Measurements from ENCODE around the gene GAD2. TPM values are rescaled to one million over a fixed set of nuclear protein-coding genes. Genes with fewer than 3 reads are reported as not detected.

The GAD2 gene
- total and polyA plus RNA-seq, 2 donors from 2014 or later, result not detected

DNA sequence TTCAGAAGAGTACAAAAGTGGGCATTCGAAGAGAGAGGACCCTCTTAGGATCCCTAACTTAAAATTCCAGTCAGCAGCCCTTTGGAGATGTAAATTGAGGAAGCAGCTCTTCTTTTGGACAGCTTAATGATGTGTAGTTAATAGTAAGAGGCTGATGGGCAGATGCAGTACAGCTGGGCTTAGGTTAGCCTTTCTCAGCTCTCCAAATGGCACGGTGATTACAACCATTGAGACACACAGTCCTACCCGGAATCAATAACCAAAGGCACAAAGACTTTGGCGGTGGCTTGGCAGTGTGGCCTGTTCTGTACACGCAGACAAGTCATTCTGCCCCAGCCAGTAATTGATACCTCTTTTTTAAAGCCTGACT, 26.8 kb downstream of the GAD2 start:
- TF ChIP-seq, protein P1, sequence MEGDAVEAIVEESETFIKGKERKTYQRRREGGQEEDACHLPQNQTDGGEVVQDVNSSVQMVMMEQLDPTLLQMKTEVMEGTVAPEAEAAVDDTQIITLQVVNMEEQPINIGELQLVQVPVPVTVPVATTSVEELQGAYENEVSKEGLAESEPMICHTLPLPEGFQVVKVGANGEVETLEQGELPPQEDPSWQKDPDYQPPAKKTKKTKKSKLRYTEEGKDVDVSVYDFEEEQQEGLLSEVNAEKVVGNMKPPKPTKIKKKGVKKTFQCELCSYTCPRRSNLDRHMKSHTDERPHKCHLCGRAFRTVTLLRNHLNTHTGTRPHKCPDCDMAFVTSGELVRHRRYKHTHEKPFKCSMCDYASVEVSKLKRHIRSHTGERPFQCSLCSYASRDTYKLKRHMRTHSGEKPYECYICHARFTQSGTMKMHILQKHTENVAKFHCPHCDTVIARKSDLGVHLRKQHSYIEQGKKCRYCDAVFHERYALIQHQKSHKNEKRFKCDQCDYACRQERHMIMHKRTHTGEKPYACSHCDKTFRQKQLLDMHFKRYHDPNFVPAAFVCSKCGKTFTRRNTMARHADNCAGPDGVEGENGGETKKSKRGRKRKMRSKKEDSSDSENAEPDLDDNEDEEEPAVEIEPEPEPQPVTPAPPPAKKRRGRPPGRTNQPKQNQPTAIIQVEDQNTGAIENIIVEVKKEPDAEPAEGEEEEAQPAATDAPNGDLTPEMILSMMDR (IDR thresholded peaks at IDR 0.05; ENCODE audit: borderline replicate concordance, extremely low read depth, insufficient read depth), result no peak
- peak in 3 of 5 donors; percentile 22 to 82 (median 62) for DNase-seq

GRCh38 chr10:26249681-26250080, 33.1 kb downstream of the GAD2 start:
- no peaks in the 10 kb centered on the region for H3K27me3 ChIP-seq (ENCODE audit: control insufficient read depth, insufficient read depth, low read length)
- no peak for DNase-seq
- H3K4me1 ChIP-seq (ENCODE audit: control insufficient read depth in 2 of 3, insufficient read depth in 2 of 3, low read depth in 1 of 3, low read length in 3 of 3), result no peaks in the 10 kb centered on the region
- H3K4me3 ChIP-seq (ENCODE audit: low read length in 3 of 3), result no peak overlapping the region
- H3K36me3 ChIP-seq (ENCODE audit: control insufficient read depth in 2 of 3, insufficient read depth in 3 of 3, low read length in 3 of 3), result no peaks in the 10 kb centered on the region
- H3K9me3 ChIP-seq (ENCODE audit: control insufficient read depth in 2 of 3, insufficient read depth in 1 of 3, low read length in 3 of 3), result no peaks in the 10 kb centered on the region
- FAIRE-seq, result no peak
- no peak overlapping the region for H3K27ac ChIP-seq (ENCODE audit: low read depth in 2 of 2, low read length in 2 of 2)
- TF ChIP-seq, protein P1 (IDR thresholded peaks at IDR 0.05; ENCODE audit: borderline replicate concordance, extremely low read depth, insufficient read depth), result no peak
- no peak overlapping the region for H3K9ac ChIP-seq (ENCODE audit: low read length in 3 of 3)
- intact Hi-C loops (cut with DNase I), result no loop called here

More for the DNA sequence above, 26.8 kb downstream of the GAD2 start:
- no peak for FAIRE-seq
- intact Hi-C loops (cut with DNase I), result no loop called here
- H3K27me3 ChIP-seq (ENCODE audit: control insufficient read depth, insufficient read depth, low read length), result no peaks in the 10 kb centered on the region
- no peaks in the 10 kb centered on the region for H3K36me3 ChIP-seq (ENCODE audit: control insufficient read depth in 2 of 3, insufficient read depth in 3 of 3, low read length in 3 of 3)
- no peaks in the 10 kb centered on the region for H3K4me1 ChIP-seq (ENCODE audit: control insufficient read depth in 2 of 3, insufficient read depth in 2 of 3, low read depth in 1 of 3, low read length in 3 of 3)
- H3K9ac ChIP-seq (ENCODE audit: low read length in 3 of 3), result no peak overlapping the region
- H3K9me3 ChIP-seq (ENCODE audit: control insufficient read depth in 2 of 3, insufficient read depth in 1 of 3, low read length in 3 of 3), result no peaks in the 10 kb centered on the region
- no peak overlapping the region for H3K4me3 ChIP-seq (ENCODE audit: low read length in 3 of 3)
- H3K27ac ChIP-seq (ENCODE audit: low read depth in 2 of 2, low read length in 2 of 2), result no peak overlapping the region

DNA sequence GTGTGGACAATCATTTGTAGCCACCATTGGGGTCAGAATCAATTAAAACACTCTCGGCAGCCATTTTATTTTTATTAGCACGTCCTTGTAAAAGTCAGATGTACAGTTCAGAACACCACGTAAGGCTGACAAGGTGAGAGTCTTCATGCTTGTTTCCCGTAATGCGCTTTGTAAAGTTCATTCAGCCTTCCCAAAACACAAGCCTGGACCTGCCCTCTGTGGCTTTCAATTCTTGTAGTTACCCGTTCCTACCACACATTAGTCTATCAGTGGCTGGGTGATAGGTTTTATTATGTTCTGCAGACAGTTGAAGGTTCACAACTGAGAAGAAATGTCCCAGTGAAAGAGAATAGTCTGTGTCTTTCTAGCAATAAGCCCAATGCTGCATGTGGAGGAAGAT, 35.4 kb downstream of the GAD2 start:
- no peak overlapping the region for H3K4me3 ChIP-seq (ENCODE audit: low read length in 3 of 3)
- intact Hi-C loops (cut with DNase I), result no loop called here
- no peak overlapping the region for H3K9ac ChIP-seq (ENCODE audit: low read length in 3 of 3)
- TF ChIP-seq, protein P1 (IDR thresholded peaks at IDR 0.05; ENCODE audit: borderline replicate concordance, extremely low read depth, insufficient read depth), result no peak
- H3K27me3 ChIP-seq (ENCODE audit: control insufficient read depth, insufficient read depth, low read length), result no peaks in the 10 kb centered on the region
- H3K36me3 ChIP-seq (ENCODE audit: control insufficient read depth in 2 of 3, insufficient read depth in 3 of 3, low read length in 3 of 3), result no peaks in the 10 kb centered on the region
- no peak for FAIRE-seq
- H3K27ac ChIP-seq (ENCODE audit: low read depth in 2 of 2, low read length in 2 of 2), result no peak overlapping the region
- H3K4me1 ChIP-seq (ENCODE audit: control insufficient read depth in 2 of 3, insufficient read depth in 2 of 3, low read depth in 1 of 3, low read length in 3 of 3), result no peaks in the 10 kb centered on the region
- DNase-seq, result no peak
- H3K9me3 ChIP-seq (ENCODE audit: control insufficient read depth in 2 of 3, insufficient read depth in 1 of 3, low read length in 3 of 3), result no peaks in the 10 kb centered on the region

GRCh38 chr10:26254616-26255015, 38.0 kb downstream of the GAD2 start:
- DNase-seq, result no peak
- intact Hi-C loops (cut with DNase I), result no loop called here
- FAIRE-seq, result no peak

More at GRCh38 chr10:26254616-26255015, 38.0 kb downstream of the GAD2 start:
- TF ChIP-seq, protein P1 (IDR thresholded peaks at IDR 0.05; ENCODE audit: borderline replicate concordance, extremely low read depth, insufficient read depth), result no peak
- H3K36me3 ChIP-seq (ENCODE audit: control insufficient read depth in 2 of 3, insufficient read depth in 3 of 3, low read length in 3 of 3), result no peaks in the 10 kb centered on the region
- no peak overlapping the region for H3K9ac ChIP-seq (ENCODE audit: low read length in 3 of 3)
- no peaks in the 10 kb centered on the region for H3K9me3 ChIP-seq (ENCODE audit: control insufficient read depth in 2 of 3, insufficient read depth in 1 of 3, low read length in 3 of 3)
- no peaks in the 10 kb centered on the region for H3K27me3 ChIP-seq (ENCODE audit: control insufficient read depth, insufficient read depth, low read length)
- H3K4me3 ChIP-seq (ENCODE audit: low read length in 3 of 3), result no peak overlapping the region
- no peak overlapping the region for H3K27ac ChIP-seq (ENCODE audit: low read depth in 2 of 2, low read length in 2 of 2)
- H3K4me1 ChIP-seq (ENCODE audit: control insufficient read depth in 2 of 3, insufficient read depth in 2 of 3, low read depth in 1 of 3, low read length in 3 of 3), result no peaks in the 10 kb centered on the region

Data from kidney (tissue), 14 donors.